ENCODE results near the gene FZR1.

DNA sequence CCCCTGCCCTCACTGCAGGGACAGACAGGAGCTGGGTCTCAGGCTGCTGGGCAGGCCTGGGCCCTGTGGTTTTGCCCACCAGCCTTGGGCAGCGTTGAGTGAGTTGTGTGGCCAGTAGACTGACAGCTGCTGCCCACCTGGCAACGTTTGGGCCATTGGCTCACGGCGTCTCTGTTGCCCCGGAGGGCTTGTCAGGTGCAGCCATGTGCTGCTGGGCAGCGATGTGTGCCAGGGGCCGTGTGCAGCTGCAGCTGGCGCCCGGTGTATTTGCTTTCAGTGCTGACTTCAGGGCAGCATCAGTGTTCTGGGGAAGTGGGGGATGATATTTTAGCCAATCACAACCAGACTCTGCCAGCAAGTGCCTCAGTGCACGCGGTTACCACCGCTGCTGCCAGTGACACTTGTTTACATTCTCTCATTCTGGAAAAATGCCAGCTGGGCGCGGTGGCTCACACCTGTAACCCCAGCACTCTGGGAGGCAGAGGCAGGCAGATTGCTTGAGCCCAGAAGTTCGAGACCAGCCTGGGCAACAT, 10.6 kb downstream of the FZR1 start:
- TF ChIP-seq, protein P1, sequence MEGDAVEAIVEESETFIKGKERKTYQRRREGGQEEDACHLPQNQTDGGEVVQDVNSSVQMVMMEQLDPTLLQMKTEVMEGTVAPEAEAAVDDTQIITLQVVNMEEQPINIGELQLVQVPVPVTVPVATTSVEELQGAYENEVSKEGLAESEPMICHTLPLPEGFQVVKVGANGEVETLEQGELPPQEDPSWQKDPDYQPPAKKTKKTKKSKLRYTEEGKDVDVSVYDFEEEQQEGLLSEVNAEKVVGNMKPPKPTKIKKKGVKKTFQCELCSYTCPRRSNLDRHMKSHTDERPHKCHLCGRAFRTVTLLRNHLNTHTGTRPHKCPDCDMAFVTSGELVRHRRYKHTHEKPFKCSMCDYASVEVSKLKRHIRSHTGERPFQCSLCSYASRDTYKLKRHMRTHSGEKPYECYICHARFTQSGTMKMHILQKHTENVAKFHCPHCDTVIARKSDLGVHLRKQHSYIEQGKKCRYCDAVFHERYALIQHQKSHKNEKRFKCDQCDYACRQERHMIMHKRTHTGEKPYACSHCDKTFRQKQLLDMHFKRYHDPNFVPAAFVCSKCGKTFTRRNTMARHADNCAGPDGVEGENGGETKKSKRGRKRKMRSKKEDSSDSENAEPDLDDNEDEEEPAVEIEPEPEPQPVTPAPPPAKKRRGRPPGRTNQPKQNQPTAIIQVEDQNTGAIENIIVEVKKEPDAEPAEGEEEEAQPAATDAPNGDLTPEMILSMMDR (IDR thresholded peaks at IDR 0.05; ENCODE audit: control extremely low read depth in 1 of 3, insufficient read depth in 1 of 3, low read depth in 1 of 3, low read length in 3 of 3): no peak
- TF ChIP-seq, protein P2, sequence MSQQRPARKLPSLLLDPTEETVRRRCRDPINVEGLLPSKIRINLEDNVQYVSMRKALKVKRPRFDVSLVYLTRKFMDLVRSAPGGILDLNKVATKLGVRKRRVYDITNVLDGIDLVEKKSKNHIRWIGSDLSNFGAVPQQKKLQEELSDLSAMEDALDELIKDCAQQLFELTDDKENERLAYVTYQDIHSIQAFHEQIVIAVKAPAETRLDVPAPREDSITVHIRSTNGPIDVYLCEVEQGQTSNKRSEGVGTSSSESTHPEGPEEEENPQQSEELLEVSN (IDR thresholded peaks at IDR 0.05): no peak
- TF ChIP-seq JUND (IDR thresholded peaks at IDR 0.05; ENCODE audit: low read length): no peak
- no peak for TF ChIP-seq RFX5 (IDR thresholded peaks at IDR 0.05; ENCODE audit: borderline replicate concordance, low read depth, low read length)
- no peak for TF ChIP-seq POLR2A (IDR thresholded peaks at IDR 0.05; ENCODE audit: control extremely low read depth in 1 of 2, low read depth in 2 of 2, low read length in 2 of 2)
- no peak for TF ChIP-seq YY1 (IDR thresholded peaks at IDR 0.05; ENCODE audit: low read depth, low read length)
- TF ChIP-seq CHD2 (IDR thresholded peaks at IDR 0.05; ENCODE audit: low read length): no peak
- TF ChIP-seq, protein P3, sequence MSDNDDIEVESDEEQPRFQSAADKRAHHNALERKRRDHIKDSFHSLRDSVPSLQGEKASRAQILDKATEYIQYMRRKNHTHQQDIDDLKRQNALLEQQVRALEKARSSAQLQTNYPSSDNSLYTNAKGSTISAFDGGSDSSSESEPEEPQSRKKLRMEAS (IDR thresholded peaks at IDR 0.05): no peak
- no peak for TF ChIP-seq JUN (IDR thresholded peaks at IDR 0.05; ENCODE audit: low read depth, low read length)
- TF ChIP-seq EZH2 (IDR thresholded peaks at IDR 0.05; ENCODE audit: low read depth, low read length, severe bottlenecking): no peak
